Caco-2 (cell line): Measurements from ENCODE around the gene SPANXD. TPM values are rescaled to one million over a fixed set of nuclear protein-coding genes. Genes with fewer than 3 reads are reported as not detected.

Experiments used
- BruUV-seq: library from RNA; stranded (reverse); fragments of 400-500 nt; replicated peaks from 2 replicates; lab custom pipeline; 2021; lab: Mats Ljungman, UMichigan
- CTCF ChIA-PET: fragments of 300-600 bp; sonication (Branson Sonifier 250); formaldehyde crosslinking; loops from one replicate; lab custom pipeline; 2022; ENCODE audit warnings: antibody characterized with exemption; lab: Charles Lee
- POLR2A ChIA-PET: fragments of 300-600 bp; sonication (Branson Sonifier 250); formaldehyde crosslinking; loops from one replicate; lab custom pipeline; 2022; ENCODE audit warnings: antibody characterized with exemption; lab: Charles Lee
- DNase-seq, 2 experiments: peaks; one replicate each; pipeline versions ENCODE4 v3.0.0 to v3.0.0-alpha.2; 2020 to 2022
- H3K27me3 ChIP-seq: replicated peaks from 2 replicates; pipeline ENCODE4 v1.6.0; 2011; ENCODE audit warnings: low read length; ENCODE audit not compliant: control insufficient read depth, insufficient read depth
- H3K36me3 ChIP-seq: 2 replicates; pipeline ENCODE4 v1.5.1; 2011; ENCODE audit warnings: low read length; ENCODE audit not compliant: control insufficient read depth, insufficient read depth
- H3K4me1 ChIP-seq: fragments of 250-450 bp; sonication (Bioruptor Pico); 2 replicates; pipeline ENCODE4 v1.5.1; 2020; ENCODE audit warnings: mild to moderate bottlenecking
- H3K4me3 ChIP-seq: 2 replicates; pipeline ENCODE4 v1.5.1; 2011; ENCODE audit warnings: low read depth, mild to moderate bottlenecking, control low read depth, low read length
- H3K9me3 ChIP-seq: fragments of 250-450 bp; sonication (Bioruptor Pico); 2 replicates; pipeline ENCODE4 v1.5.1; 2020; ENCODE audit warnings: mild to moderate bottlenecking, moderate library complexity
- H3K27ac Mint-ChIP-seq: one replicate; pipeline ENCODE4 v1.8.0; 2022; ENCODE audit warnings: mixed read lengths; ENCODE audit not compliant: unreplicated experiment
- H3K27me3 Mint-ChIP-seq: one replicate; pipeline ENCODE4 v1.8.0; 2022; ENCODE audit warnings: mixed read lengths; ENCODE audit not compliant: insufficient read depth, unreplicated experiment
- H3K36me3 Mint-ChIP-seq: one replicate; pipeline ENCODE4 v1.8.0; 2022; ENCODE audit warnings: mild to moderate bottlenecking, mixed read lengths; ENCODE audit not compliant: insufficient read depth, unreplicated experiment
- H3K4me1 Mint-ChIP-seq: one replicate; pipeline ENCODE4 v1.8.0; 2022; ENCODE audit warnings: low read depth, mixed read lengths; ENCODE audit not compliant: unreplicated experiment
- H3K4me3 Mint-ChIP-seq: one replicate; pipeline ENCODE4 v1.8.0; 2022; ENCODE audit warnings: mild to moderate bottlenecking, moderate library complexity, mixed read lengths; ENCODE audit not compliant: unreplicated experiment
- H3K9me3 Mint-ChIP-seq: one replicate; pipeline ENCODE4 v1.8.0; 2022; ENCODE audit warnings: mixed read lengths; ENCODE audit not compliant: unreplicated experiment
- CTCF ChIP-seq, 2 experiments: fragments of 200-600 bp in 1 of 2; IDR thresholded peaks; 1 replicate in 1 of 2; 2 replicates in 1 of 2; pipeline versions ENCODE4 v1.5.1 to v1.8.0; 2011 to 2022; ENCODE audit warnings: antibody characterized with exemption in 1 of 2, control low read depth in 1 of 2, inconsistent platforms in 1 of 2, low read depth in 1 of 2, low read length in 1 of 2, mild to moderate bottlenecking in 1 of 2, moderate library complexity in 1 of 2; ENCODE audit not compliant: insufficient read depth in 1 of 2, severe bottlenecking in 1 of 2, unreplicated experiment in 1 of 2
- intact Hi-C: fragments of 100-400 bp; cut with micrococcal nuclease; formaldehyde crosslinking; loops from one replicate; pipeline ENCODE4 v1.10.0; 2022; ENCODE audit not compliant: unreplicated experiment
- total RNA-seq: library from RNA; stranded (reverse); gene quantifications from 2 replicates; pipeline ENCODE4 v1.2.3, GENCODE V29; 2022

SPANXD gene
- total RNA-seq, 1 experiment from 2014 or later: not detected

- Histone ChIP-seq H3K27me3 (no peaks in the 10 kb centered on the region), H3K4me3 (no peak overlapping the region), H3K9me3 (no peaks in the 10 kb centered on the region), H3K4me1 (no peaks in the 10 kb centered on the region), H3K36me3 (no peaks in the 10 kb centered on the region)
- no peaks in the 10 kb centered on the region for H3K9me3 Mint-ChIP-seq
- no peak overlapping the region for H3K27ac Mint-ChIP-seq
- no peaks in the 10 kb centered on the region for H3K4me1 Mint-ChIP-seq
- ChIA-PET CTCF (no interaction called here), POLR2A (no interaction called here)
- DNase-seq: no peak
- H3K4me3 Mint-ChIP-seq: no peak overlapping the region
- H3K36me3 Mint-ChIP-seq: no peaks in the 10 kb centered on the region
- H3K27me3 Mint-ChIP-seq: no peaks in the 10 kb centered on the region
- intact Hi-C loops: no loop called here
- no TSS peak for BruUV-seq
- no peak for TF ChIP-seq CTCF (IDR thresholded peaks at IDR 0.05; ENCODE audit: insufficient read depth in 1 of 2, low read depth in 1 of 2, low read length in 1 of 2, severe bottlenecking in 1 of 2, unreplicated experiment in 1 of 2)
Measured at GRCh38 chrX:141714680-141715079, 16.1 kb upstream of the SPANXD start.

GRCh38 chrX:141701072-141701471 is 2.5 kb upstream of the SPANXD start:
- Mint-ChIP-seq H3K4me3 (no peak overlapping the region), H3K27ac (no peak overlapping the region), H3K36me3 (no peaks in the 10 kb centered on the region), H3K4me1 (no peaks in the 10 kb centered on the region), H3K9me3 (peaks cover 8% of the 10 kb centered on the region), H3K27me3 (no peaks in the 10 kb centered on the region)
- Histone ChIP-seq H3K9me3 (no peaks in the 10 kb centered on the region), H3K36me3 (no peaks in the 10 kb centered on the region), H3K27me3 (no peaks in the 10 kb centered on the region), H3K4me3 (no peak overlapping the region), H3K4me1 (no peaks in the 10 kb centered on the region)
- intact Hi-C loops: no loop called here
- no peak for TF ChIP-seq CTCF (IDR thresholded peaks at IDR 0.05; ENCODE audit: insufficient read depth in 1 of 2, low read depth in 1 of 2, low read length in 1 of 2, severe bottlenecking in 1 of 2, unreplicated experiment in 1 of 2)
- CTCF ChIA-PET: no interaction called here
- DNase-seq: no peak
- BruUV-seq: no TSS peak
- POLR2A ChIA-PET: no interaction called here

- no TSS peak for BruUV-seq
- TF ChIP-seq CTCF (IDR thresholded peaks at IDR 0.05; ENCODE audit: insufficient read depth in 1 of 2, low read depth in 1 of 2, low read length in 1 of 2, severe bottlenecking in 1 of 2, unreplicated experiment in 1 of 2): no peak
- H3K36me3 ChIP-seq: no peaks in the 10 kb centered on the region
- ChIA-PET POLR2A (no interaction called here), CTCF (no interaction called here)
- no peaks in the 10 kb centered on the region for H3K27me3 ChIP-seq
- H3K27me3 Mint-ChIP-seq: peaks cover 2% of the 10 kb centered on the region
- H3K4me3 ChIP-seq: no peak overlapping the region
- no peaks in the 10 kb centered on the region for H3K4me1 ChIP-seq
- no peak overlapping the region for H3K27ac Mint-ChIP-seq
- intact Hi-C loops: no loop called here
- DNase-seq: no peak
- H3K36me3 Mint-ChIP-seq: no peaks in the 10 kb centered on the region
- H3K4me3 Mint-ChIP-seq: no peak overlapping the region
- no peaks in the 10 kb centered on the region for H3K9me3 ChIP-seq
- no peaks in the 10 kb centered on the region for H3K9me3 Mint-ChIP-seq
- no peaks in the 10 kb centered on the region for H3K4me1 Mint-ChIP-seq
Measured at GRCh38 chrX:141673946-141674345, 24.6 kb downstream of the SPANXD start.
